Measurements from ENCODE around the gene HES7. TPM values are rescaled to one million over a fixed set of nuclear protein-coding genes. Genes with fewer than 3 reads are reported as not detected.

Gene HES7
- total RNA-seq, 1 experiment from 2014 or later: 0.33 TPM

DNA sequence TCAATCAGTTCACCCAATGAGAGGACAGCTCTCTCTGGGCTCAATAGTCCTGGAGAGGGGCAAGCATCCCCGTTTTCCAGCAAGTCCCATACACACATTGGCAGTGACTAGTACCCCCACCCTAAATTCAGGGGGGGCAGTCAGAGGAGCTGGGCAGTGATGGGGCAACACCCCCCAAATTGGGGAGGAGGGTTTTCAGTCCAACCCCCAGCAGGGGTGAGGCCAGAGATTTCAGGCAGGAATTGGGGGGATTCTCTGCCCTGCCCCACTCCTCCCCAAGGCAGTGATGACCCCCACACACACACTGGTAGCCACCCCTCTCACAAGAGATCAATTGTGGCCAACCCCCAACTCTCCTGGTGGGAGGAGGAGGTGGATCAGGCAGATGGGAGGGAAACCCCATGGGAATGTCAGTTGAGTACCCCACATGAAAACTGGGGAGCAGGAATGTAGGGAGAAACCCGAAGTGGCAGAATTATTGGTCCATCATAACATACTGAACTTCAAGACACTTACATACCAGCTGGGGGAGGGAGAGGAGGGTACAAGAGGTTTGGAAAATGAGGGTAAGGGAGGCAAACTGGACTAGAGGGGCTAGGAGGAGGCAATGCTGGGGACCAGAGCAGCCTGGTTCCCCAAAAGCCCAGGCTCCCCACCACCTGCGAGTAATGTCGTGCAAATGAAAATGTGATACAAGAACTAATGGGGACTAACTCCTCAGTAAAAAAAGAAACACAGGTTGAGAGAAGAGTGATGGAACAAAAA lies 35.7 kb upstream of the HES7 start:
- Histone ChIP-seq H3K23me2 (ENCODE audit: insufficient read length, low read depth, low read length, poor library complexity, severe bottlenecking) (peaks cover 22% of the 10 kb centered on the region), H4K5ac (ENCODE audit: insufficient read length, low read depth, low read length) (no peak overlapping the region), H4K91ac (ENCODE audit: insufficient read length, low read depth, low read length) (no peak overlapping the region), H3K4me1 (ENCODE audit: insufficient read depth, low read length) (peaks cover 3% of the 10 kb centered on the region; the same call in 1 of the 2 replicates), H3K27me3 (ENCODE audit: insufficient read depth, low read length) (no peaks in the 10 kb centered on the region), H2BK20ac (ENCODE audit: low read depth, low read length, poor library complexity, severe bottlenecking) (no peak overlapping the region), H3K4ac (ENCODE audit: low read depth, low read length) (no peak overlapping the region), H3K56ac (ENCODE audit: insufficient read length, low read depth, low read length) (no peak overlapping the region), H2AK5ac (ENCODE audit: insufficient read length, low read length) (no peak overlapping the region), H4K8ac (replicated peaks; ENCODE audit: insufficient read length, low read depth, low read length) (no peak overlapping the region), H3K23ac (ENCODE audit: insufficient read length, low read depth, low read length) (no peak overlapping the region), H2BK120ac (ENCODE audit: low read depth, low read length, poor library complexity, severe bottlenecking) (no peak overlapping the region), H3K27ac (ENCODE audit: insufficient read length, low read depth, low read length) (no peak overlapping the region), H3K9me3 (ENCODE audit: control insufficient read depth, low read depth, low read length) (no peaks in the 10 kb centered on the region), H2BK15ac (ENCODE audit: low read depth, low read length) (no peak overlapping the region), H3K9ac (ENCODE audit: extremely low read depth, insufficient read length, low read length) (no peak overlapping the region), H4K20me1 (ENCODE audit: control insufficient read depth, insufficient read depth, insufficient read length) (no peaks in the 10 kb centered on the region), H3K79me2 (ENCODE audit: insufficient read depth, low read length) (no peaks in the 10 kb centered on the region), H3T11ph (ENCODE audit: low read length) (no peak overlapping the region), H3K18ac (ENCODE audit: insufficient read length, low read depth, low read length) (no peak overlapping the region), H2AFZ (ENCODE audit: low read length) (no peak overlapping the region), H3K4me2 (ENCODE audit: insufficient read depth, insufficient read length, low read length) (no peak overlapping the region), H2BK12ac (ENCODE audit: insufficient read length, low read depth, low read length) (no peak overlapping the region), H3K79me1 (ENCODE audit: insufficient read depth, low read depth, low read length, poor library complexity, severe bottlenecking) (no peaks in the 10 kb centered on the region), H2BK5ac (ENCODE audit: insufficient read length, low read length) (no peak overlapping the region), H3K14ac (ENCODE audit: insufficient read depth, low read length) (no peak overlapping the region)
- Mint-ChIP-seq H3K9me3 (no peaks in the 10 kb centered on the region), H3K4me1 (peaks cover 29 to 34% of the 10 kb centered on the region in 2 experiments), H3K27ac (peak overlapping the region in 1 of 3 experiments; percentile 59; a peak in 2 of 7 replicates), H3K4me3 (peak overlapping the region in 1 of 2 experiments; percentile 69; a peak in 4 of 5 replicates), H3K36me3 (ENCODE audit: insufficient read depth in 1 of 3, low read depth in 3 of 3) (peaks cover 10 to 26% (median 22%) of the 10 kb centered on the region in 3 experiments), H3K27me3 (ENCODE audit: low read depth) (peaks cover 1% of the 10 kb centered on the region; the same call in 1 of the 2 replicates)
- TF ChIP-seq, protein P1, sequence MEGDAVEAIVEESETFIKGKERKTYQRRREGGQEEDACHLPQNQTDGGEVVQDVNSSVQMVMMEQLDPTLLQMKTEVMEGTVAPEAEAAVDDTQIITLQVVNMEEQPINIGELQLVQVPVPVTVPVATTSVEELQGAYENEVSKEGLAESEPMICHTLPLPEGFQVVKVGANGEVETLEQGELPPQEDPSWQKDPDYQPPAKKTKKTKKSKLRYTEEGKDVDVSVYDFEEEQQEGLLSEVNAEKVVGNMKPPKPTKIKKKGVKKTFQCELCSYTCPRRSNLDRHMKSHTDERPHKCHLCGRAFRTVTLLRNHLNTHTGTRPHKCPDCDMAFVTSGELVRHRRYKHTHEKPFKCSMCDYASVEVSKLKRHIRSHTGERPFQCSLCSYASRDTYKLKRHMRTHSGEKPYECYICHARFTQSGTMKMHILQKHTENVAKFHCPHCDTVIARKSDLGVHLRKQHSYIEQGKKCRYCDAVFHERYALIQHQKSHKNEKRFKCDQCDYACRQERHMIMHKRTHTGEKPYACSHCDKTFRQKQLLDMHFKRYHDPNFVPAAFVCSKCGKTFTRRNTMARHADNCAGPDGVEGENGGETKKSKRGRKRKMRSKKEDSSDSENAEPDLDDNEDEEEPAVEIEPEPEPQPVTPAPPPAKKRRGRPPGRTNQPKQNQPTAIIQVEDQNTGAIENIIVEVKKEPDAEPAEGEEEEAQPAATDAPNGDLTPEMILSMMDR (conservative IDR thresholded peaks at IDR 0.05): no peak
- DNase-seq: no peak
- no CpG with 5 or more reads among the region's 4 CpGs for WGBS (ENCODE audit: extremely low coverage, insufficient read length, low lambda C conversion rate)

Measured in H9 (cell line).